NOMO-1 treated with dmso at 0.1 percent for 144 hours (cell line): ENCODE results near the gene PRTN3.

Experiments
- DNase-seq: peaks from one replicate; lab custom pipeline; 2025; ENCODE audit not compliant: unreplicated experiment; lab: John Stamatoyannopoulos, UW

Gene PRTN3

GRCh38 chr19:896999-897398 lies 56.2 kb downstream of the PRTN3 start:
- no peak for DNase-seq

- no peak for DNase-seq
Measured at GRCh38 chr19:897442-898039, 56.7 kb downstream of the PRTN3 start.
